Measurements from ENCODE around the gene LRRC25.

The LRRC25 gene

DNA sequence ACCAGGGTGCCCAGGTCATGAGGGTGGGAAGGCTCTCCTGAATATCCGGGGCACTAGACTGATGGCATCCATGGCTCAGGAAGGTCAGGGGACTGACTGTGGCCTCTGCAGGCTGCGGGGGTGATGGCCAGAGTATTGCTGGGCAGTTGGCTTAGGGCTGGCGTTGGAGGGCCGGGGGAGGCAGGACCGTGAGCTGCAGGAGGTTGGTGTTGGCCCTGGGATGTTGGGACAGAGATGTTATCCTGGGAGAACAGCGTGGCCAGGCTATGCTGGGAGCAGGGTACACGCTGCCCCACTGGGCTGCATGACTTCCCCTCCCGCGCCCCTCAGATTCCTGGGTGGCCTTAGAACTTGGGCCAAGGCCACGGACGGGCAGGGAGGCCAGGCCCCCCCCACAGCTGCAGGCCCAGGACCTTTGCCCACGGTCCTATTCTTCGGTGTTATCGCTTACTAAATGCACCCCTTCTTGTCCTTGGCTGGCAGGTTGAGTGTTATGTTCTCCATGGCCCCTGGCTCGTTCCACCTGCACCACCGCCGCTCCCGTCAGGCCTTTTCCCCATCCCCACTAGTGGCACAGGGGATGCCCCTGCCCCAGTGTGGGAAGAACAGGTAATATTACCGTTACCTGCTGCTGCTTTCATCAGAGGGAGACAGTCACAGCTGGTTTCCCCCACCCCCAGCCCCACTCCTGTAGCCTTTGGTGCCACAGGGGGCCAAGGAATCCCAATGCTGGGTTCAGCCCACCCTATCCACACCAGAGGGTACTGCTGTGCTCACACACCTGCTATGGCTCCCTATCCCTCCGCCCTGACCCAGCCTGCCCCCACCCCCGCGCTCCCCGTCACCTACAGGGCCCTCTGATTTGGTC lies 43.7 kb upstream of the LRRC25 start:
- no peak overlapping the region for H3K4me3 ChIP-seq (ENCODE audit: insufficient read depth, low read depth, low read length, poor library complexity, severe bottlenecking)
- no peak overlapping the region for H3K27ac ChIP-seq (ENCODE audit: insufficient read depth, low read length, poor library complexity, severe bottlenecking)

DNA sequence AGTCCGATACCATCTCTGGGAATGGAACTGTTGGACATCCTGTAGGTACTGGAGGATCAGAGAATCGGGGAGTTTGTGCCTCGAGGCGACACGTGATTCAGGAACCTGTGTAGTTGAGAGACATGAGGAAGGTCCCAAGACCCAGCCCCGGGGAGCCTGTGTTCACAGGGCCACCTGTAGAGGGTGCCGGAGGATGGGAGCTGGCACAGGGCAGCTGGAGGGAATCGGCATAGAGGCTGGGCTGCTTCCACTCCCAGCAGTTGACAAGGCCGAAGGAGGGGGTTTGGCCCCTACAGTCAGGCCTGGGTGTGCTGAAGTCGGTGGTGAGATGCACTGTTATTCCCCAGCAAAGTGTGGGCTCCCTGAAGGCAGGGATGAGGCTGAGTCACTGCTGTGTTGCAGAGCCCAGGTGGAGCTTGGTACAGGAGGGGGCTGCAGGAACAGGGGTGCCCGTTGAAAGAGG lies 43.0 kb upstream of the LRRC25 start:
- Histone ChIP-seq H3K4me3 (ENCODE audit: insufficient read depth, low read depth, low read length, poor library complexity, severe bottlenecking) (no peak overlapping the region), H3K27ac (ENCODE audit: insufficient read depth, low read length, poor library complexity, severe bottlenecking) (no peak overlapping the region), H3K36me3 (ENCODE audit: control insufficient read depth, insufficient read depth, low read length) (peaks cover 20% of the 10 kb centered on the region), H3K27me3 (replicated peaks; ENCODE audit: control insufficient read depth, insufficient read depth, low read length, poor library complexity, severe bottlenecking) (no peaks in the 10 kb centered on the region), H3K4me1 (ENCODE audit: control insufficient read depth, insufficient read depth, low read length, poor library complexity, severe bottlenecking) (peaks cover 24% of the 10 kb centered on the region), H3K9me3 (ENCODE audit: control insufficient read depth, low read length) (no peaks in the 10 kb centered on the region)
- DNase-seq: peak in 2 of 3 donors; percentile 26

More for the DNA sequence above, 43.7 kb upstream of the LRRC25 start:
- H3K9me3 ChIP-seq (ENCODE audit: control insufficient read depth, low read length): no peaks in the 10 kb centered on the region
- DNase-seq: no peak
- H3K4me1 ChIP-seq (ENCODE audit: control insufficient read depth, insufficient read depth, low read length, poor library complexity, severe bottlenecking): peaks cover 23% of the 10 kb centered on the region
- H3K36me3 ChIP-seq (ENCODE audit: control insufficient read depth, insufficient read depth, low read length): peaks cover 27% of the 10 kb centered on the region
- H3K27me3 ChIP-seq (replicated peaks; ENCODE audit: control insufficient read depth, insufficient read depth, low read length, poor library complexity, severe bottlenecking): no peaks in the 10 kb centered on the region

DNA sequence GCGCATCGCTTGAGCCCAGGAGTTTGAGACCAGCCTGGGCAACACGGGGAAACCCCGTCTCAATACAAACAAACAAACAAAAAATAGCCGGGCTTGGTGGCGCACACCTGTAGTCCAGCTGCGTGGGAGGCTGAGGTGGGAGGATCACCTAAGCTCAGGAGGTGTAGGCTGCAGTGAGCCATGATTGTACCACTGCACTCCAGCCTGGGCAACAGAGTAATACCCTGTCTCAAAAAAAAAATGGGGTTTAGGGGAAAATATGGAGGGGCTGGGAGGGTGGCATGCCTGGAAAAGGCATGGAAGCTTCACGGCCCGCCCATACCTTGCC lies 42.5 kb upstream of the LRRC25 start:
- Histone ChIP-seq H3K36me3 (ENCODE audit: control insufficient read depth, insufficient read depth, low read length) (peaks cover 16% of the 10 kb centered on the region), H3K4me1 (ENCODE audit: control insufficient read depth, insufficient read depth, low read length, poor library complexity, severe bottlenecking) (peaks cover 24% of the 10 kb centered on the region), H3K27ac (ENCODE audit: insufficient read depth, low read length, poor library complexity, severe bottlenecking) (no peak overlapping the region), H3K4me3 (ENCODE audit: insufficient read depth, low read depth, low read length, poor library complexity, severe bottlenecking) (no peak overlapping the region), H3K9me3 (ENCODE audit: control insufficient read depth, low read length) (no peaks in the 10 kb centered on the region), H3K27me3 (replicated peaks; ENCODE audit: control insufficient read depth, insufficient read depth, low read length, poor library complexity, severe bottlenecking) (no peaks in the 10 kb centered on the region)
- no peak for DNase-seq

DNA sequence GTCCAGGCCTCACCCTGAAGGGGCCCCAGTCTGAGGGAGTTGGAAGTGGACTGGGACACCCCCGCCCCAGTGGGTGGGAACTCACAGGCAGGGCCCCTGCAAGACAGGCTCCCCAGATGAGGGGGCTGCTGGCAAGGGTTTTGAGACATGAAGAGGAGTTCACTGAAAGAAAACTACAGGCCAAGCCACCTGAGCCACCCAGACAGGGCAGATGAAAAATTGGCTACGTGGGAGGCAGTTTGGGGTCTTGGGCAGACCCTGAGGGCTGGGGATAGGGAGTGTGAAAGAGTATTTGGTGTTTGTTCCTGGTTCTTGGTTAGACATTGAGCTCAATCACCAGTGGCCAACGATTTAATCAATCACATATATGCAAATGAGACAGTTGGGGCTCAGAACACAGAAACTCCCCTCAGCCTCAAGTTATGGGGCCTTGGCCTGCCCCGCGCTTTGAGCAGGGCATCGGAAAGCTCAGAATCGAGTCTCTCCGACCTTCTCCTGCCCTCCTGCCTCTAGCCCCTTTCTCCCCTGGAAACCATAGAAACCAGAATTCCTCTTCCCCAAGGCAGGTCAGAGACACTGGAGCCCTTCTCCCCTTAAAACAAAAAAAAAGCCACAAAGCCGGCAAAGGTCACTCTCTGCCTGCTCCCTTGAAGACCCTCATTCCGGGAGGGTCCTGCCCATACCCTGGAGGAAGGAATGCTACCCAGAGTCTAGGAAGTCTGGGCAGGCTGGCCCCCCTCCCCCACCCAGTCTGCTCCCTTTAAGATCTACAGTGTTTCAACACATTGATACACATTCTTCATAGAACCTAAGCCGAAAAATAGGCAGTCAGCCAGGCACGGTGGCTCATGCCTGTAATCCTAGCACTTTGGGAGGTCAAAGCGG lies 41.8 kb upstream of the LRRC25 start:
- H3K36me3 ChIP-seq (ENCODE audit: control insufficient read depth, insufficient read depth, low read length): peaks cover 10% of the 10 kb centered on the region
- no peak overlapping the region for H3K27ac ChIP-seq (ENCODE audit: insufficient read depth, low read length, poor library complexity, severe bottlenecking)
- no peaks in the 10 kb centered on the region for H3K27me3 ChIP-seq (replicated peaks; ENCODE audit: control insufficient read depth, insufficient read depth, low read length, poor library complexity, severe bottlenecking)
- peaks cover 24% of the 10 kb centered on the region for H3K4me1 ChIP-seq (ENCODE audit: control insufficient read depth, insufficient read depth, low read length, poor library complexity, severe bottlenecking)
- no peak for DNase-seq
- no peaks in the 10 kb centered on the region for H3K9me3 ChIP-seq (ENCODE audit: control insufficient read depth, low read length)
- no peak overlapping the region for H3K4me3 ChIP-seq (ENCODE audit: insufficient read depth, low read depth, low read length, poor library complexity, severe bottlenecking)

DNA sequence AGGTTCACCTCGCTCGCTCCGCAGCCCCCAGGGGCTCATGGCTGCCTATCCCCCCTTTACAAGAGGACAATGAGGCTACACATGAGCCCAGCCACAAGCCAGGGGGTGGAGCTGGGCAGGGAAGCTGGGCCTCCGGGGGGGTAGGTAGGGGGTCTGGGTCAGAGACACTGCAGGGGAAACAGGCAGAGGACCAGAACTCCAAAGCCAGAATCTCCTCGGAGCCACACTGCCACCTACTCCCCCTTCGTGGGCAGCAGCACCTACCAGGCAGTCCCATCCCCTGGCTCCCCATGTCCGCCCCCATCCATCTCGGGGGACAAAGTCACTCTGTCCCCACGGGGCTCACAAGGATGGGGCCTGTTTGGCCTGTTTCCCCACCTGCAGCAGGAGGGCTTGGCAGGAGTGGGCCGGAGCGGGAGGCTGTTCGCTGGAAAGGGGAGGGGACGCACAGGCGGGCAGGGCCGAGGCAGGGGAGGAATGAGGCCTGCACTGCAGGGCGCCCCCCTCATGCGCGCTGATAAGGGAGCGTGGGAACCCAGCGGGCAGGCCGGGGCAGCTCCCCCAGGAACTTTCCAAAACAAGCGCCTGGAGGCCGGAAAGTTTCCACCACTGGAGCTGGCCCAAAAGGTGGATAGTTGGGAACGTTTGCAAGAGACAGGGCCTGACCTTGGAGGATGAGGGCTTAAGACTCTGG lies 41.1 kb upstream of the LRRC25 start:
- peak overlapping the region; percentile 62 for H3K27ac ChIP-seq (ENCODE audit: insufficient read depth, low read length, poor library complexity, severe bottlenecking)
- H3K36me3 ChIP-seq (ENCODE audit: control insufficient read depth, insufficient read depth, low read length): peaks cover 3% of the 10 kb centered on the region
- no peaks in the 10 kb centered on the region for H3K27me3 ChIP-seq (replicated peaks; ENCODE audit: control insufficient read depth, insufficient read depth, low read length, poor library complexity, severe bottlenecking)
- no peaks in the 10 kb centered on the region for H3K9me3 ChIP-seq (ENCODE audit: control insufficient read depth, low read length)
- peaks cover 28% of the 10 kb centered on the region for H3K4me1 ChIP-seq (ENCODE audit: control insufficient read depth, insufficient read depth, low read length, poor library complexity, severe bottlenecking)
- H3K4me3 ChIP-seq (ENCODE audit: insufficient read depth, low read depth, low read length, poor library complexity, severe bottlenecking): peak overlapping the region; percentile 64
- DNase-seq: no peak

DNA sequence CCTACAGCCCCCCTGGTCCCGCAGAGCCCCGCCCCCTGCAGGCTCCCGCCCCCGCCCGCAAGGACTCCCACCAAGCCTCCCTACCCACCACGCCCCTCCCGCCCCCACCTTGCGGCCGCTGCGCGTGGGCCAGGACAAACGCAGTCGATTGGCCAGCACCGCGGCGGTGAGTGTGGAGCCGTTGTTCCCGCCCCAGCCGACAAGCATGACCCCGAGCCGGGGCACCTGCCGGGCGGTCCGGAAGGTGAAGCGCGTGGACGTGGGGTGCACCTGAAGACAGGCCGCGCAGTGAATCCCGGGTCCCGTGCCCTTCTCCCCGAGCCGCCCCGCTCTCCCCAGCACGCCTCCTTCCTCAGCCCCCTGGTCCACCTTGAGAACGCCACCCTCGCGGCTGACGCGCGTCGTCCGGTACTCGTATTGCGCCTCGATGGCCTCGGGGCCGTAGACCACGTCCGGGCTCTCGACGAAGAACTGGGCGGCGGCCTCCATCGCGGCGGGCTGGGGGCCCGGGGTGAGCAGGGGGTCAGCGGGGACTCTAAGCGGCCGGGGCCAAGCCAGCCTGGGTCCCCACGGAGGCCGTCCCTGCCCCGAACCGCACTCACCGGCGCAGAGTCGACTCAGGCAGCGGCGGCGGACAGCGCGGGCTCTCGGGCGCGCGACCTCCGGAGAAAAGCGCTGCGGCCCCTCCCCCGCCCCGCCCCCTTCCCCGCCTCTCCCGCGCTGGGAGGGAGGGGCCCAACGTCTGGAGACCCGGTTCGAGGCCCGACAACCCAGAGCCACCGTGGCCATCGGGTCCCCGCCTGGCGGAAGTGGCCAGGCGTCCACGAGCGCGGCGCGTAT lies 40.3 kb upstream of the LRRC25 start, which contains the start of gene ISYNA1:
Gene ISYNA1 (minus strand): TSS at position 643 of the 840 bp plus-strand sequence. CDS start 154 bp downstream, at position 489.
- peak within 1 kb of the TSS; percentile 62 for H3K27ac ChIP-seq (ENCODE audit: insufficient read depth, low read length, poor library complexity, severe bottlenecking)
- peak within 1 kb of the TSS; percentile 64 for H3K4me3 ChIP-seq (ENCODE audit: insufficient read depth, low read depth, low read length, poor library complexity, severe bottlenecking)
- no peaks in the 10 kb centered on the region for H3K9me3 ChIP-seq (ENCODE audit: control insufficient read depth, low read length)
- peaks cover 34% of the 10 kb centered on the region for H3K4me1 ChIP-seq (ENCODE audit: control insufficient read depth, insufficient read depth, low read length, poor library complexity, severe bottlenecking)
- no peaks in the 10 kb centered on the region for H3K36me3 ChIP-seq (ENCODE audit: control insufficient read depth, insufficient read depth, low read length)
- no peaks in the 10 kb centered on the region for H3K27me3 ChIP-seq (replicated peaks; ENCODE audit: control insufficient read depth, insufficient read depth, low read length, poor library complexity, severe bottlenecking)
- peak; percentile 51 to 60 (median 55) for DNase-seq

DNA sequence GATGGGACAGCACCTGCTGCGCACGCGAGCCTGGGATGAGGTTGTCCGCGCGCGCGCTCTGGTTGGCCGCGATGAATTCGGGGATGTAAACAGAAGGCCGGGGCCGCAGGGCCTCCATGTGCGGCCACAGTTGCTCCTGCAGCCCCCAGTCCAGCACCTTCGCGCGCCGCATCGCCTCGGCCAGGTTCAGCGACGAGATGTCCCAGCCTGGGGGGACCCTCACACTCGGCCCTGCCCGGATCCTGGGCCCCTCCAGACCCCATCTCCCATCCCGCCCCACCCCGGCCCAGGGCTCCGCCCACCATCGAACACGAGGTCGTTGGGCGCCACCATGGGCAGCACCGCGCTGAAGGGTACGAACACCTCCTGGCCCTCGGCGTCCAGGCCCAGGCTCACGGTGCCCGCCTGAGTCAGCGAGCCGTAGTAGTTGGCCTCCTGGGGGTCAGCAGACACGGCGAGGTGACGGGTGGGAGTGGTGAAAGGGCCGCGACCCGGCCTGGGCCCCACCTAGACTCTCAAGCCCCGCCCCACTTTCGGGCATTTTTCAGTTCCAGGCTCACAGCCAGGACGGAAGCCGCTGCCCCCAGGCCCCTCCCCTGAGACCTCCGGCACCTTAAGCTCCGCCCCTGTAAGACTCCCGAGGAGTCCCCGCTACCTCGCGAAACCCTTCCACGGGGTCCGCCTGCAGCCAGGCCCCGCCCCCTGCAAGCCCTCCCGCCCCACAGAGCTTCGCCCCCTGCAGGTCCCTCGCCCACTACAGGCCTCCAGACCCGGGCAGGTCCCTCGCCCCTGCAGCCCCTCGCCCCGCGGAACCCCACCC lies 39.5 kb upstream of the LRRC25 start:
- peaks cover 29% of the 10 kb centered on the region for H3K4me1 ChIP-seq (ENCODE audit: control insufficient read depth, insufficient read depth, low read length, poor library complexity, severe bottlenecking)
- peak; percentile 70 to 78 (median 70) for DNase-seq
- peak overlapping the region; percentile 64 for H3K4me3 ChIP-seq (ENCODE audit: insufficient read depth, low read depth, low read length, poor library complexity, severe bottlenecking)
- no peaks in the 10 kb centered on the region for H3K27me3 ChIP-seq (replicated peaks; ENCODE audit: control insufficient read depth, insufficient read depth, low read length, poor library complexity, severe bottlenecking)
- no peaks in the 10 kb centered on the region for H3K36me3 ChIP-seq (ENCODE audit: control insufficient read depth, insufficient read depth, low read length)
- no peaks in the 10 kb centered on the region for H3K9me3 ChIP-seq (ENCODE audit: control insufficient read depth, low read length)
- H3K27ac ChIP-seq (ENCODE audit: insufficient read depth, low read length, poor library complexity, severe bottlenecking): no peak overlapping the region

DNA sequence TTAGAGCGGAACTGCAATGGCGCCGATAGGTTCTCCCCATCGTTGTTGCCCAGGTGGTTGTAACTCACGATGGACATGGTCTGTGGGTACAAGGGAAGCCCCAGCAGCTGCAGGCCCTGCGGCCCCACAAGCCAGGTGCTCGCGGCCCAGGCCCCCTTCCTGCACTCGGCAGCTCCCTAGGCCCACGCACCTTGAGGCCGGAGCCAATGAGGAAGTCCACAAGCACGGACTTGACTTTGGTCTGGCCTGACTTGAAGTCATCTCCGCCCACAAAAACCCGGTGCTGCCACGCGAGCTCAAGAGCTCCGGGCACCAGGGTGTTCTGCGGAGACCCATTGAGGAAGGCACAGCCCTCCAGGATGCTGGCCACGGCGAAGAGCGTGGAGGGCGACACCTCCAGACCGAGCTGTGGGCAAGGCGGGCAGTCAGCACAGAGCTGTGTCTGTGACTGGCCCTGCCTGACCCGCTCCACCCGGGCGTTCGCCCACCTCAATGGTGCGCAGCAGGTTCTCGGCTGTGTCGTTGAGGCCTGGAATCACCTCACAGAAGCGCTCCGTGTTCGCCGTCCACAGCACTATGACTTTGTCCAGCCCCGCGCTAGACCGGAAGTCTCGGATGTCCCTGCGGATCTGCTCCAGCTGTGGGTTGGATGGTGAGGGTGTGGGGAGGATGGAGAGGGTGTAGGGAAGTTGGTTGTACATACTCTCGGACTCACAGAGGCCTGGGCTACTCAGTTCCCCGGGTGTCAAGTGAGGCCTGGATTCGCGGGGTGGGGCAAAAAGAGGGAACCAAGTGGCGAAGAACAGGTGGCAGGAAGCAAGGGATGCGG lies 38.6 kb upstream of the LRRC25 start:
- Histone ChIP-seq H3K9me3 (ENCODE audit: control insufficient read depth, low read length) (no peaks in the 10 kb centered on the region), H3K4me3 (ENCODE audit: insufficient read depth, low read depth, low read length, poor library complexity, severe bottlenecking) (peak overlapping the region; percentile 64), H3K36me3 (ENCODE audit: control insufficient read depth, insufficient read depth, low read length) (no peaks in the 10 kb centered on the region), H3K4me1 (ENCODE audit: control insufficient read depth, insufficient read depth, low read length, poor library complexity, severe bottlenecking) (peaks cover 27% of the 10 kb centered on the region), H3K27ac (ENCODE audit: insufficient read depth, low read length, poor library complexity, severe bottlenecking) (no peak overlapping the region), H3K27me3 (replicated peaks; ENCODE audit: control insufficient read depth, insufficient read depth, low read length, poor library complexity, severe bottlenecking) (no peaks in the 10 kb centered on the region)
- DNase-seq: no peak
